Gastroesophageal sphincter (tissue), 3 donors: ENCODE data around the gene GUSB.
"Not testable (repeated sequence)": the region's sequence is repeated elsewhere in the genome, so short reads cannot be mapped to it uniquely, and the experiment has no call there.

ENCODE experiments used
- CTCF ChIP-seq, 4 experiments: fragments of 200-600 bp in 2 of 4; fragments of 450-650 bp in 2 of 4; sonication (generic) in 1 of 4; IDR thresholded peaks; one replicate each; pipeline ENCODE4 v1.5.1; 2017 to 2019; ENCODE audit warnings: antibody characterized with exemption in 4 of 4, mild to moderate bottlenecking in 2 of 4, moderate library complexity in 2 of 4
- EP300 ChIP-seq: sonication (generic); formaldehyde crosslinking; IDR thresholded peaks from one replicate; pipeline ENCODE4 v1.6.1; 2017; ENCODE audit warnings: antibody characterized with exemption, mild to moderate bottlenecking

GRCh38 chr7:65991829-65992228, 9.8 kb upstream of the GUSB start:
- not testable (repeated sequence) for TF ChIP-seq CTCF (IDR thresholded peaks at IDR 0.05); EP300
